Dendritic cell treated with granulocyte-macrophage colony-stimulating factor and Interleukin-4, amounts not matched to agents 40 ng/mL and 50 ng/mL, for 4 days (primary cell): ENCODE measurements around the gene TMCC1.

Source experiments
- H3K27ac Mint-ChIP-seq: one replicate; pipeline ENCODE4 v1.8.0; 2022; ENCODE audit warnings: mild to moderate bottlenecking, mixed read lengths
- H3K27me3 Mint-ChIP-seq: one replicate; pipeline ENCODE4 v1.8.0; 2022; ENCODE audit warnings: mild to moderate bottlenecking, mixed read lengths
- H3K36me3 Mint-ChIP-seq: one replicate; pipeline ENCODE4 v1.8.0; 2022; ENCODE audit warnings: low read depth, mixed read lengths
- H3K4me1 Mint-ChIP-seq: one replicate; pipeline ENCODE4 v1.8.0; 2022; ENCODE audit warnings: low read depth, mixed read lengths
- H3K4me3 Mint-ChIP-seq: one replicate; pipeline ENCODE4 v1.8.0; 2022; ENCODE audit warnings: mild to moderate bottlenecking, moderate library complexity, mixed read lengths
- H3K9me3 Mint-ChIP-seq: one replicate; pipeline ENCODE4 v1.8.0; 2022; ENCODE audit warnings: mixed read lengths
- intact Hi-C: fragments of 100-400 bp; cut with micrococcal nuclease; formaldehyde crosslinking; loops from one replicate; pipeline ENCODE4 v1.15.0; 2022

The TMCC1 gene

GRCh38 chr3:129893581-129894070 lies at the start of gene TMCC1:
Gene TMCC1 (minus strand): TSS chr3:129893711.
- peaks cover 8% of the 10 kb centered on the region for H3K36me3 Mint-ChIP-seq
- H3K27ac Mint-ChIP-seq = peak within 1 kb of the TSS; percentile 87
- H3K9me3 Mint-ChIP-seq = no peaks in the 10 kb centered on the region
- H3K4me1 Mint-ChIP-seq = peaks cover 47% of the 10 kb centered on the region
- peak within 1 kb of the TSS; percentile 83 for H3K4me3 Mint-ChIP-seq
- no peaks in the 10 kb centered on the region for H3K27me3 Mint-ChIP-seq
- intact Hi-C loops = loop anchor here (2.0 to 5.0 kb wide), 3 partner anchors 17 to 39 kb away; no protein-coding TSS in a partner anchor

- no peak overlapping the region for H3K4me3 Mint-ChIP-seq
- intact Hi-C loops = loop anchor here (2.0 kb wide), 1 partner anchor 60 kb away; no protein-coding TSS in a partner anchor
- H3K36me3 Mint-ChIP-seq = no peaks in the 10 kb centered on the region
- H3K27ac Mint-ChIP-seq = no peak overlapping the region
- H3K4me1 Mint-ChIP-seq = peaks cover 28% of the 10 kb centered on the region
- peaks cover 14% of the 10 kb centered on the region for H3K27me3 Mint-ChIP-seq
- H3K9me3 Mint-ChIP-seq = no peaks in the 10 kb centered on the region
These were observed 49.5 kb upstream of the TMCC1 start for GRCh38 chr3:129943020-129943419.

- Mint-ChIP-seq H3K9me3 (no peaks in the 10 kb centered on the region), H3K27me3 (peaks cover 10% of the 10 kb centered on the region), H3K4me1 (peaks cover 20% of the 10 kb centered on the region), H3K36me3 (no peaks in the 10 kb centered on the region), H3K4me3 (no peak overlapping the region), H3K27ac (no peak overlapping the region)
- intact Hi-C loops = loop anchor here (1.0 to 2.0 kb wide), 2 partner anchors 61 to 156 kb away; no protein-coding TSS in a partner anchor
These were observed 48.8 kb upstream of the TMCC1 start for GRCh38 chr3:129942296-129942695.

- Mint-ChIP-seq H3K27me3 (peaks cover 8% of the 10 kb centered on the region), H3K4me1 (peaks cover 18% of the 10 kb centered on the region), H3K36me3 (no peaks in the 10 kb centered on the region), H3K27ac (no peak overlapping the region), H3K9me3 (no peaks in the 10 kb centered on the region), H3K4me3 (no peak overlapping the region)
- intact Hi-C loops = no loop called here
These were observed 46.6 kb upstream of the TMCC1 start for GRCh38 chr3:129940086-129940485.

- Mint-ChIP-seq H3K27me3 (peaks cover 10% of the 10 kb centered on the region), H3K4me3 (no peak overlapping the region), H3K27ac (no peak overlapping the region), H3K4me1 (peaks cover 16% of the 10 kb centered on the region), H3K36me3 (no peaks in the 10 kb centered on the region), H3K9me3 (no peaks in the 10 kb centered on the region)
- intact Hi-C loops = no loop called here
These were observed 44.8 kb upstream of the TMCC1 start for GRCh38 chr3:129938140-129938930.

- intact Hi-C loops = no loop called here
- no peaks in the 10 kb centered on the region for H3K36me3 Mint-ChIP-seq
- H3K4me3 Mint-ChIP-seq = no peak overlapping the region
- H3K4me1 Mint-ChIP-seq = peaks cover 16% of the 10 kb centered on the region
- H3K9me3 Mint-ChIP-seq = no peaks in the 10 kb centered on the region
- peaks cover 9% of the 10 kb centered on the region for H3K27me3 Mint-ChIP-seq
- no peak overlapping the region for H3K27ac Mint-ChIP-seq
These were observed 44.2 kb upstream of the TMCC1 start for GRCh38 chr3:129937717-129938116.

- H3K9me3 Mint-ChIP-seq = no peaks in the 10 kb centered on the region
- intact Hi-C loops = no loop called here
- no peak overlapping the region for H3K27ac Mint-ChIP-seq
These were observed 43.2 kb upstream of the TMCC1 start for GRCh38 chr3:129936757-129937156.

GRCh38 chr3:129934234-129935123 lies 41.0 kb upstream of the TMCC1 start:
- peak overlapping the region; percentile 50 for H3K4me3 Mint-ChIP-seq

More at GRCh38 chr3:129936757-129937156, 43.2 kb upstream of the TMCC1 start:
- peaks cover 6% of the 10 kb centered on the region for H3K27me3 Mint-ChIP-seq
- no peaks in the 10 kb centered on the region for H3K36me3 Mint-ChIP-seq
- H3K4me1 Mint-ChIP-seq = peaks cover 10% of the 10 kb centered on the region
- peak overlapping the region; percentile 47 for H3K4me3 Mint-ChIP-seq

GRCh38 chr3:129933471-129933870 lies 40.0 kb upstream of the TMCC1 start:
- intact Hi-C loops = loop anchor here (5.0 kb wide), 2 partner anchors 41 to 306 kb away; partner anchors contain the start of gene TMCC1
- no peak overlapping the region for H3K4me3 Mint-ChIP-seq
- H3K27me3 Mint-ChIP-seq = peaks cover 2% of the 10 kb centered on the region

More at GRCh38 chr3:129934234-129935123, 41.0 kb upstream of the TMCC1 start:
- Mint-ChIP-seq H3K4me1 (peaks cover 10% of the 10 kb centered on the region), H3K9me3 (peaks cover 6% of the 10 kb centered on the region), H3K27me3 (peaks cover 5% of the 10 kb centered on the region), H3K27ac (no peak overlapping the region), H3K36me3 (no peaks in the 10 kb centered on the region)
- intact Hi-C loops = loop anchor here (1.0 to 5.0 kb wide), 5 partner anchors 42 to 444 kb away; partner anchors contain the start of gene TMCC1

GRCh38 chr3:129929383-129929782 lies 35.9 kb upstream of the TMCC1 start:
- Mint-ChIP-seq H3K36me3 (no peaks in the 10 kb centered on the region), H3K4me1 (peaks cover 4% of the 10 kb centered on the region), H3K4me3 (no peak overlapping the region), H3K27me3 (peaks cover 5% of the 10 kb centered on the region), H3K27ac (no peak overlapping the region), H3K9me3 (peaks cover 23% of the 10 kb centered on the region)
- intact Hi-C loops = no loop called here

More at GRCh38 chr3:129933471-129933870, 40.0 kb upstream of the TMCC1 start:
- H3K4me1 Mint-ChIP-seq = peaks cover 10% of the 10 kb centered on the region
- no peak overlapping the region for H3K27ac Mint-ChIP-seq
- H3K36me3 Mint-ChIP-seq = no peaks in the 10 kb centered on the region
- peaks cover 13% of the 10 kb centered on the region for H3K9me3 Mint-ChIP-seq

GRCh38 chr3:129927072-129927471 lies 33.6 kb upstream of the TMCC1 start:
- Mint-ChIP-seq H3K27ac (no peak overlapping the region), H3K4me1 (no peaks in the 10 kb centered on the region), H3K36me3 (no peaks in the 10 kb centered on the region), H3K4me3 (no peak overlapping the region), H3K27me3 (peaks cover 2% of the 10 kb centered on the region), H3K9me3 (peaks cover 23% of the 10 kb centered on the region)
- intact Hi-C loops = no loop called here

- H3K9me3 Mint-ChIP-seq = peaks cover 64% of the 10 kb centered on the region
- no peak overlapping the region for H3K27ac Mint-ChIP-seq
- H3K36me3 Mint-ChIP-seq = peaks cover 36% of the 10 kb centered on the region
- no peak overlapping the region for H3K4me3 Mint-ChIP-seq
- intact Hi-C loops = no loop called here
- H3K4me1 Mint-ChIP-seq = peaks cover 6% of the 10 kb centered on the region
- no peaks in the 10 kb centered on the region for H3K27me3 Mint-ChIP-seq
These were observed 26.3 kb upstream of the TMCC1 start for GRCh38 chr3:129919806-129920205.

GRCh38 chr3:129919357-129919756 lies 25.8 kb upstream of the TMCC1 start:
- intact Hi-C loops = no loop called here
- Mint-ChIP-seq H3K4me3 (no peak overlapping the region), H3K9me3 (peaks cover 69% of the 10 kb centered on the region), H3K36me3 (peaks cover 39% of the 10 kb centered on the region), H3K4me1 (peaks cover 6% of the 10 kb centered on the region), H3K27ac (no peak overlapping the region), H3K27me3 (no peaks in the 10 kb centered on the region)
